GM21526 (cell line): Measurements from ENCODE around the gene ABCB1.
"Not testable (repeated sequence)": the region's sequence is repeated elsewhere in the genome, so short reads cannot be mapped to it uniquely, and the experiment has no call there.

Source experiments
- ATAC-seq: cut with Tn5 transposase; IDR thresholded peaks from one replicate; pipeline ENCODE4 v1.9.1; 2021; ENCODE audit warnings: moderate library complexity; ENCODE audit not compliant: unreplicated experiment, low FRiP score

Gene ABCB1

DNA sequence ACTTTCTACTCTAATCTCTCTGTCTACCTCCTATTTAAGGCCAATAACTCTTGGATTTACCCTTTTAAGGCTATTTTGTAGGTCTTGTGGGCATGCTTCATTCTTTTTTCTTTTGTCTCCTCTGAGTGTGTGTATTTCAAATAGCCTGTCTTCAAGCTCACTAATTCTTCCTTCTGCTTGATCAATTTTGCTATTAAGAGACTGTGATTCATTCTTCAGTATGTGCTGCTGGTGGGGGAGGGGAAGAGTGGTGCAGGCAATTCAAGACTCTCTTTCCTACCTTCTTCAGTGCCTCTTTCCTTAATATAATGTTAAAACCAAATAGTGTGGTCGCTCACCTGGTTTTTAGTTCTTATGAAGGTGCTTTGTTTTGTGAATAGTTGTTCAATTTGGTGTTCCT is 20.0 kb downstream of the ABCB1 start:
- no peak for ATAC-seq

DNA sequence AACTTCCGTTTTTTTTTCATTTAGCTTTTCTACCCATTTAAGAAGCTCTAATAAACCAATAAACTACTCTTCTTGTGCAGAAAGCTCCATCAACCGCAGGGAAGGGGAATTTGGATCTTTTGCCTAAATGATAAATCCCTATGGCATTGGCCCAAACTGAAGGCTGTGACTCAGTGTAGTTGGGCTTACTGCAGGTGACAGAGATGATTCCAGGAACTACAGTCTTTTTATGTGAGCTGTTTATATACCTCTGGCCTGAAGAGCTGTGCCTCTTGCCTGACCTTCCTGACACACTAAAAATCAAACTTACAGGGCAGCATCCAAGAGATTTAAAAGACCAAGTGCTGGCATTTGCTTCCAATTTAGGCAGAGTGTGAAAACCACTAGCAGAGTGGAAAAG is 25.2 kb downstream of the ABCB1 start:
- no peak for ATAC-seq

DNA sequence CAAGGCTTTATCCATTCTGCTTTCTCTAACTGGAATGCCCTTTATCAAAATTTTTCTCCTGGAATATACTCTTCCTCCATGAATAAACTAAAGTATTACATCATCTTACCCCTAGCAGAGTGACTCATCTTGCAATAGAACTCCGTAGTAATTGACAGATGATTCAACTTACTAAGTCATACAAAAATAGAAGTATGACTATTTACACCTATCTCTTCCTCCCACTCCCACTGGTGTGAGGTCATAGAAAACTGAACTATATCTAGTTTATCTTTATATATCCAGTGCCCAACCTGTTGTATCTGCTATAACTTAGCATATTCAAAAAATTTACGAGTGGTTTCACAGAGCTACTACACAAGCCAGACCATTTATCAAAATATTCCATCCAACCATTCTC is 26.1 kb downstream of the ABCB1 start:
- no peak for ATAC-seq

DNA sequence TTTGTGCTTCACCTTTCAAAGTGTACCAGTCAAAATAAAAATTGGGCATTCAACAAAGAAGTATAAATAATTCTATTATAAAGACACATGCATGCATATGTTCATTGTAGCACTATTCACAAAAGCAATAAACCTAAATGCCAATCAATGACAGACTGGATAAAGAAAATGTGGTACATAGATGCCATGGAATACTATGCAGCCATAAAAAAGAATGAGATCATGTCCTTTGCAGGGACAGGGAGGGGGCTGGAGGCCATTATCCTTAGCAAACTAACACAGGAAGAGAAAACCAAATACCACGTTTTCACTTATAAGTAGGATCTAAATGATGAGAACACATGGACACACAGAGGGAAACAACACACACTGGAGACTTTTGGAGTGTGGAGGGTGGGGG is 28.2 kb downstream of the ABCB1 start:
- ATAC-seq = not testable (repeated sequence)

DNA sequence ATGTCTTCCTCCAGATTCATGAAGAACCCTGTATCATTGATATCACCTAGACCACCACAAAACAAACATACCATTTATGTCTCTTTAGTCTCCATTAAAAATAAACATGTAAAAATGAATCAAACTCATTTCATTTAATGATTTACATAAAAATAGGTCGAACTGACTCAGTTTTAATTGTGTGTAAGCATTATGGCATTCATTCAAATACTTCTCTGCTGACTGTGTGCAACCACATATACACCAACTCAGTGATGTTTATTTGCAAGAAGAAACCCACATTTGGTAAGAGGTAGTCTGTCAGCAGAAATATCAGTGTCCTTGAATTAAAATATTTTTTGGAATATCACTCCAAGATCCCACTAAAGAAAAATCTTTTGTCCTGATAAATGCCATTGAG is 30.5 kb downstream of the ABCB1 start:
- ATAC-seq = no peak

DNA sequence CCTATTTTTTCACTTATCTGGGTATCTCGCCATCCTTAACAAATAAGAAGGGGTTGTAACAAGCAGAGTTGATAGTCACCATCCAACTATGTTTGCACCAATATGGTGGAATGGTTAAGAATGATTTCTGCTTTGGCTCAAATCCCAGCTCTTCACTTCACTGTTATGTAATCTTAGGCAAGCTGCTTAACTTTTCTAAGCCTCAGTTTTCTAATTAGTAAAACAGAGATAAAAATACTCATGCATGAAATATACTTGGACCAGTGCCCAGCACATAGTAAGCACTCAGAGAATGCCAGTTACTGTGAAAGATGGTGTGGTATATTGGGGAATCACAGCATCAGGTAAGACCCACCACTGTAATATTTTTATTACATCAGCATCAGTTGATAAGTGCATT is 33.6 kb downstream of the ABCB1 start:
- ATAC-seq = no peak

DNA sequence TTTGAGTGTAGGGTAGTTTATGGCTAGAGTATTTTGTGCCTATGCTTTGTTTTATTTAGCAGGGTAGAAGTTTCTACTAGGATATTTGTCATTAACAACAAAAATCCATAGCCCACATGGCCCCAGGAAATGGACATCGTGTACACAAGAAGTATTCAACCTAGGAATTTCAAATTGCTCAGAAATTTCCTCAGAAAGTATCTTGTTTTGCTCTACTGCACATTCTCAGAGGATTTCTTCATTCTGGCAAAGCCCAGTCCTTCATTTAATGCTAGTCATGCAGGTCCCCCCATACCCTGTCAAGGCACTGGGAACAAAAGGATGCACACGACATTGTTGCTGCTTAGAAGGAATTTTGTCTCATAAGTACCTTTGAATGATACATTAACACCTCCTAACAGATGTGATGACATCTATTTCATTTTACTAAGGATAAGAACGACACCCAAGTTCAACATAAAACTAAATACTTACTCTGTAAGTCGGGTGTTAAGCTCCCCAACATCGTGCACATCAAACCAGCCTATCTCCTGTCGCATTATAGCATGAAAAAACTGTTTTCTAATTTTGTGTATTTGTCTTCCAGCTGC is 34.3 kb downstream of the ABCB1 start:
- no peak for ATAC-seq

DNA sequence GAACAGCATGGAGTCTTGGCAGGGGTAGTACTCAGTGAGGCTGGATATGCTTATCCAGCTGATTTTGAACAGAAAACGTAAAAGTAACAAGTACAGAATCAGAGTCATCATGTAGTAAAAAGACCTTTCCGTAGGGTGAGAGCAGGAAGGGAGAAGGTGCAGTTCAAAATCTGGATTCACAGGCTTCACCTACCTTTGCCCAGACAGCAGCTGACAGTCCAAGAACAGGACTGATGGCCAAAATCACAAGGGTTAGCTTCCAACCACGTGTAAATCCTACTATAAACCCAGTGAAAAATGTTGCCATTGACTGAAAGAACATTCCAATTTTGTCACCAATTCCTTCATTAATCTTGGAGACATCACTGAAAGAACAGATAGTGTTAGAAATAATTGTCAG is 34.8 kb downstream of the ABCB1 start:
- ATAC-seq = no peak

DNA sequence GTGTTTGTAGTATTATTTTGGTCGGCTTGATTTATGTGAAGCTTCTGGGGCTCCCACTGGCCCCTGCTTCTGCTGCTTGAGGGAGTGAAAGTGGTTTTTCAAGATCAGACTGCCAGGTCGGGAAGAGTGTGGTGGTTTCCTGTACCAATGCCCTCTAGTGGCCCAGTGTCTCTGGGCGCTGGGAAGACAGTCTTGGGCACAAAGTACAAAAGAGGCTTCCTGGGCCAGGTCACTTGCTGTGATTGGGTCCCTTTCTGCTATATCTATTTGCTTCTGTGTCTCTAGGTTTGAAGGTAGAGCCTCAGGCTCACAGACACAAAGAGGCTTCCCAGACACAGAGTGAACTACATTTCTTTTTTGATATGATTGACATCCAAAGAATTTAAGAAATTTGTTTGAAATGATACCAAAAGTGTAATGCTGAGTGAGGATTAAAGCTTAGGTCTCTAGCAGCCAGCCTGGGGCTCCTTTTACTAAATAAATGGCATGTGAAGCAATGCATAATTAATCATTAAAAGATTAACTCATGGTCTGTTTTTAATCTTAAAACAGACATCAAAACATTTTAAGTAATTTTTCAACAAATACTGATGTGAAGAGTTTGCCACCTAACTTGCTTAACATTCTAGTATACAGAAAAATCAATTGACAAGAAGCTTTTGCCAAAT is 36.3 kb downstream of the ABCB1 start:
- ATAC-seq = peak; percentile 90

DNA sequence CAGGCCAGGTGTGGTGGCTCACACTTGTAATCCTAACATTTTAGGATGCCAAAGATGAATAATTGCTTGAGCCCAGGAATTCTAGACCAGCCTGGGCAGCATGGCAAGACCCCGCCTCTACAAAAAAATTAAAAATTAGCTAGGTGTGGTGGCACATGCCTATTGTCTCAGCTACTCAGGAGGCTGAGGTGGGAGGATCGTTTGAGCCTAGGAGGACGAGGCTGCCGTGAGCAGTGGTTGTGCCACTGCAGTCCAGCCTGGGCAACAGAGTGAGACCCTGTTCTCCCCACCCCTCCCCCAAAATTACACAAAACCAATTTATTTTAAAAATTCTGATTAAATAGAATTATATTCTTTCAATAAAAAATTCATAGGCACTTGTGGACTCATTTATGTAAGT is 39.0 kb downstream of the ABCB1 start:
- no peak for ATAC-seq

DNA sequence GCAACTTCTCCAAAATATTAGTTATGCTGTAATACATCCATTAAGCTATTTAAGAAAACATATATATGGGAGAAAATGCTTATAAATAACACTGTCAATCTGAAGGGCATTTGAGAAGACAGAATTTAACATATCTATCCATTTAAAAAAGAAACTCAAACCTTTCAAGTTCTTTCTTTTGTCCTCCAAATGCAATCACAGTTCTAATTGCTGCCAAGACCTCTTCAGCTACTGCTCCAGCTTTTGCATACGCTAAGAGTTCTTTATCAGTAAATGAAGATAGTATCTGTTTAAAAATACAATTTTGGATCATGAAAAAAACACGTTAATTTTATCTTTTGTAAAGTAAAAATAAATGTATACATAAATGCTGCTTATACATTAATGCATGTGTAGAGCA is 39.6 kb downstream of the ABCB1 start:
- no peak for ATAC-seq

DNA sequence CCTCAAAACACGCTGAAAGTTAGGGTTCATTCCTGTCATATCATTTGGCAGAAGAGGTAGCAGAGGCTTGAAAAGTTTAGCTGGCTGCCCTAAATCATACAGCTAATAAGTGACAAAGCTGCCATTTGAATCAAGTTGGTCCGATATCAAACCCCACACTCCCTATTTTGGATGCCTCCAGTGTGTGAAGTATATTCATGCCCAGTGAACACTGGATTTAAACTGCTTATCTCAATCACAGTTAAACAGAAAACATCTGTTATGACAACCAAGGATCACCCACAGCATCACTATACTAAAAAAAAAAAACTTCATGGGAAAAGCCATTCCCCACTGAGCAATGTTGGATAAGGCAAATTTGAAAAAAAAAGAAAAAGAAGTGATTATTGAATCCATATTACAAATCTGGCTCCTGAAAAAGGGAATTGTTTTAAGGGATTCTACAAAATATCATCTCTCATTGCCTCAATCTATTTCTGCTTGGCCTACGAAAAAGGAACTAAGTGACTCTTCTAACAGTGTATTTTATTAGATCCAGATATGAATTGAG is 48.3 kb downstream of the ABCB1 start:
- ATAC-seq = no peak

DNA sequence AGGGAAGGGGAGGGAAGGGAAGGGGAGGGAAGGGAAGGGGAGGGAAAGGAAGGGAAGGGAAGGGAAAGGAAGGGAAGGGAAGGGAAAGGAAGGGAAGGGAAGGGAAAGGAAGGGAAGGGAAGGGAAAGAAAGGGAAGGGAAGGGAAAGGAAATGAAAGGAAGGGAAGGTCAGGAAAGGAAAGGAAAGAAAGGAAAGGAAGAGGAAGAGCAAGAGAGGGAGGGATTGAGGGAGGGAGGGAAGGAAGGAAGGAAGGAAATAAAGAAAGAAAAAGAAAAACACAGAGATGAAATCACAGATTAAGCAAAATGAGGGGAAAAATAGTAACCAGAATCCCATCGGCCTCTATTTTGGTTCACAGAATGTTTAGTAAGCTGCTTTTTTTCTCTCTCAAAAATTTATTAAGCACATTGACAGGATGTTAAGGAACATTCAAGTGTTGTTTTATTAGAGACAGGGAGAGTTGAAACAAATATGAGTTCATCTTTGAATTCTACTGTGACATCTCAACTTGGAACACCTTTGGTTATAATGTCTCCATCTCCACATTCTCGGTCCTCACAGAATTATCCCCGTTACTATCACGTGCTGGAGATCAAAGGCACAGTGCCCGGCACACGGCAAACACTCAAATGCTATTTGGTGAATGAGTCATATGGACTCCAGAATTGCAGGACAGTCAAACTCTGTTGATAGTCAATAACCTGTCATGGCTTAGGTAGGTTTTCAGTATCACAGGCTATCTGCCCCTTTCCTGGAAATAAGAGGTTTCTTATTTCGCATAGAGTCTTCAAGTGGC is 52.4 kb downstream of the ABCB1 start:
- no peak for ATAC-seq

DNA sequence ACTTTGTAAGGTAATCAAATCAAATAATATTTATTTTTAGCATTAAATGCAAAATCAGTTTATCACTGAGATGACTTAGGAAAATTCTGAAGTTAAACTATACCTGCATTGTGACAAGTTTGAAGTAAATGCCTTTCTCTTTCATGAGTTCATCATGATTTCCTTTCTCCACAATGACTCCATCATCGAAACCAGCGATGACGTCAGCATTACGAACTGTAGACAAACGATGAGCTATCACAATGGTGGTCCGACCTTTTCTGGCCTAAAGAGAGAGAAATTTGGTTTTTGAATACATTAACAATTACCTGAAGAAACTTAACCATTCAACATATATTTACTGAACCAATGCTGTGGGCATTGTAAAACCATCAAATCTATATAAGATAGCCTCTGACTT is 54.9 kb downstream of the ABCB1 start:
- no peak for ATAC-seq

DNA sequence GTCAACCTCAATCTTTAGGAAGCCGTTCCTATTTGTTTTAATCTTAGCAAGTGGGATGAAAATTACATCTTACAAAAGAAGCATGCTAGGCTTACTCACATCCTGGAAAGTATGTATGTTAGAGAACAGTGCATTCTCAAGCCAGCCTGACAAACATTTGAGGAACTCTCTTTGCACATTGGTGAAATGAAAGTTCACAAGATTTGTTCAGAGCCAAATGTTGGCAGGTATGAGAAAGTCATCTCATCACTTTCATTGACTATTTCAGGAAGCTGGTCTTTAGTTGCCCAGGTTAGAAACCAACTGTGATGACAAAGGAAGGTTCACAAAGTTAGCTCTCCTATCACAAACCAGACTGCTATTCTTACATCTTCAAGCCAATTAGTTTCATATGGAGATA is 57.1 kb downstream of the ABCB1 start:
- peak; percentile 90 for ATAC-seq

DNA sequence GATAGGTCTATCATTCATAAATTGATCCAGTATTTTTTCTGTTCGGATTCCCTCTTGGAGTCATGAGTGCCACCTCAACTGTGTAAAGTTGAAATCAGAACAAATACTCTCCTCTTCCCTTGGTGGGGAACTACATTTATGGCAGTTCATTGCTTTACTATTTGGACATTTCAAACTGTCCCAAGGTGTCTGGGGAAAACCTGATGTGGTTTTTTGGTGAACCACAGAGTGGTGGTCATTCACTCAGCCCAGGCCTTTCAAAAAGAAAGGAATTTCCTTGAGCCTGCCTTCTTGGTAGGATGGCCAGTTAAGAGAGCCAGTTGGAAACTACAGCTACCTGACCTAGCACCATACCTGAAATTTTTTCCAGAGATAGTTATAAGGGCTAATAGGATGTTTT is 59.0 kb downstream of the ABCB1 start:
- ATAC-seq = no peak

DNA sequence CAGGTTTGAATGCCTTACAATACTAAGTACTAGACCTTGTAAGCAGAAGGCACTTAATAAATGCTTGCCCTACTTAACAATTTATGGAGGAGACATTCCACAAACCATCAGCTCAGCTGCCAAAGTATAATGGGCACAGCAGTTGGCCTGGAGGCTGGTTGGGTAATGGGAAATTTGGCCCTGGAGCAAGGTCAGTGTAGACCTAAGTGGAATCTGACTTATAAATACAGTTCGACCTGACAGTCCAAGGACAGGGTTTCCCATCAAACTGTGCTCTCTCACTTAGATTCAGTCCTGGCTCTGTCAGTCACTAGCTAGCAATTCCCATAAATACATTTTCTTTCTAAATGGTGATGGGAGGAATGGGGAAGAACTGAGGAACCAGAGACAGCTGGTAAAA is 62.6 kb downstream of the ABCB1 start:
- ATAC-seq = no peak

DNA sequence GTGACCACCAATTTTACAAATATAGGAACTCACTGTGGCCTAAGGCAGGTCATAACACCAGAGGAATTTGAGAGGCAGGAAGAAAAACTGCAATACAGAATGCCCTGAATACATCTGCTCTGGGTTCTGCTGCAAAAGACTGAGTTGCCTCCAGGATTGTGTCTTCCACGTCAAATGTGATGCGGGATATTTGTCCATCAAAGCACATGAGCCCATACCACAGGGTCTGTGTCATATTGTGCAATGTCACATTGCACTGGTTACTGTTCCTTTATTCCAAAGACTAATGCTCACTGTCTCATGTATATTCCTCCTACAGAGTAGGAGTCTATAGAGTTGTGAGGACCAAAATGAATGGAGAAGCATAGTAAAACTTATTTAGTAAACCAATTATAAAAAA is 66.6 kb downstream of the ABCB1 start:
- ATAC-seq = no peak

DNA sequence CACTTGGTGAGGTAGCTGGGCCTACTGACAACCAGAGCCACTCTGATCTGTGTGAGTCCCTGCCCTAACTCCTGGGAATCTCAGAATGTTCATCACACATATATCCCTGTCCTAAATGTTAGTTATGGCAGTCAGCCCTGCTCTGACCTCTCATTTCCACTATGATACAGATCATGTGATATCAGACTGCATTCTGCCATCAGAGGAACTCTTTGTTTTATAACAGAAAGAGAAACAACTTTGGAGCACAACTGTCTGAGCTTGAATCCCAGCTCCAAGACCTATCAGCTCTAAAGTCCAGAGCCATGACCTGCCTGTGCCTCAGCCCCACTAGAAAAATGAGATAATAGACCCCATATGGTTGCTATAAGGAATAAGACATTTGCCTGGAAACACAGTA is 70.6 kb downstream of the ABCB1 start:
- ATAC-seq = no peak

DNA sequence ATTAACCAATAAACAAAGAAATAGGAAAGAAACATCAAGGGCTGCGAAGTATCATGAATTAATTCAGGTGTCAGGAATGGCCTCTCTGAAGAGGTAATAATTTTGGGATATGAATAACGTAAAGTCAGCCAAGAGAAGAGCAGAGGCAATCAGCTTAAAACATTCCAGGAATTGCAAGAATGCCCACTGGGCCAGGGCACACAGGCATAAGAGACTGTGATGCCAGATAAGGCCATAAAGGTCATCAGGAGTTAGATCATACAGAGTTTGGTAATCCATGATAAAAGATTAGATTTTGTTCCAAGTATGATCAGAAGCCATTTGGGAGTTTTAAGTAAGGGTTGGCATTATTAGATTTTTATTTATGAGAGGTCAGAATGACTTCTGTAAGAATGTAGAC is 72.0 kb downstream of the ABCB1 start:
- no peak for ATAC-seq

DNA sequence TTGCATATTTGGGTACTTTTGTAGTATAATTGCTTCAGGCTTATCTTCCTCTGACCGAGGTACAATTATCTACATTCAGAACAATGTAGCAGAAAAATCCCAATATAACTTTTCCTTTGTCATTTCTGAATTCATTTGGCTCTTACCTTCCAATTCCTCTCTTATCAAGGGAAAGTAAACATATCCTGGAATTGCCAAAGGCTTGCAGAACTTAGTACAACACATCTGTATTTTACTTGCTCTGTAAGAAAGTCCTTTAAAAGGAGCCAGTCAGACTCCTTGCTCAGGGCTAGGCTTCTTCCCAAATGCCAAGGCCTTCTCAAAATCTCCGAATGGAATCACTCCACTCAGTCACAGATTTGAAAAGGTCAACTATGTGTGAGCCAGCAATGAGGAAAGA is 81.9 kb downstream of the ABCB1 start:
- no peak for ATAC-seq

DNA sequence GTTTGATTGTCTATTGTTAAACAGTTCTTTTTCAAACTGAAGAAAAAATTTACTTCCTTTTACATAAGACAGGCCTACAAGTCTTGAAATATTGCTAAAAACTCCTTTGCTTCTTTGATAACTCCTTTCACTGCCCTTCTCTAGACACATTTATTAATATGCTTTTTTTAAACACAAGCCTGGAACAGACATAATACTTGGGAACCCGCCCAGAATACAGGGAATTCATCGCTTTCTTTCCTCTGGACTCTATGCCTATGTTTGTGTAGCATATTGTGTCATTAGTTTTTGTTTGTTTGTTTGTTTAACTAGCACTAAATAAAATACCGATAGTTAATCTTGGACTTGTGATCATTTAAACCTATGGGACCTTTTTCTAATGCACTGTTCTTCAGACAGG is 82.8 kb downstream of the ABCB1 start:
- no peak for ATAC-seq
